H1 (cell line): ENCODE measurements around the gene DHX29. TPM values are rescaled to one million over a fixed set of nuclear protein-coding genes. Genes with fewer than 3 reads are reported as not detected.
A peak's percentile ranks its signal among the peaks of the same experiment; 100 is the strongest.

Experiments used
- ASH2L ChIP-seq: fragments of 200-600, 300-600 bp; sonication (generic); IDR thresholded peaks from one replicate; pipeline ENCODE4 v1.7.1; 2017; ENCODE audit warnings: low read length
- BCL11A ChIP-seq, 2 experiments: IDR thresholded peaks; one replicate each; pipeline ENCODE4 v1.6.1; 2011; ENCODE audit warnings: low read depth in 2 of 2, low read length in 2 of 2, mild to moderate bottlenecking in 2 of 2
- BRCA1 ChIP-seq: IDR thresholded peaks from 2 replicates; pipeline ENCODE4 v1.6.1; 2012; ENCODE audit warnings: low read depth, low read length, improper control_type of control experiment
- CBX5 ChIP-seq: fragments of 300-800, 300-1000 bp; sonication (generic); IDR thresholded peaks from 2 replicates; pipeline ENCODE4 v1.7.1; 2016; ENCODE audit warnings: antibody characterized with exemption, low read length, low read depth
- CBX8 ChIP-seq: fragments of 300-800, 300-1000 bp; sonication (generic); IDR thresholded peaks from 2 replicates; pipeline ENCODE4 v1.7.1; 2016; ENCODE audit warnings: low read depth, low read length, borderline replicate concordance
- CTBP2 ChIP-seq: IDR thresholded peaks from 2 replicates; pipeline ENCODE4 v1.7.0; 2011; ENCODE audit warnings: borderline replicate concordance, mild to moderate bottlenecking, moderate library complexity, mixed read lengths, low read length; ENCODE audit not compliant: insufficient read depth, insufficient read length
- E2F6 ChIP-seq: IDR thresholded peaks from 2 replicates; pipeline ENCODE4 v1.6.1; 2012; ENCODE audit warnings: inconsistent platforms
- EP300 ChIP-seq, 2 experiments: IDR thresholded peaks; 1 replicate in 1 of 2; 2 replicates in 1 of 2; pipeline ENCODE4 v1.6.1; 2011 to 2012; ENCODE audit warnings: low read depth in 2 of 2, low read length in 2 of 2, mild to moderate bottlenecking in 2 of 2, borderline replicate concordance in 1 of 2, inconsistent platforms in 1 of 2, moderate library complexity in 1 of 2
- FOSL1 ChIP-seq: IDR thresholded peaks from 2 replicates; pipeline ENCODE4 v1.6.1; 2011; ENCODE audit warnings: mild to moderate bottlenecking, low read depth, low read length, moderate library complexity; ENCODE audit not compliant: insufficient read depth
- HDAC6 ChIP-seq: IDR thresholded peaks from one replicate; pipeline ENCODE4 v1.7.1; 2012; ENCODE audit warnings: low read depth, mild to moderate bottlenecking, inconsistent platforms, low read length, moderate library complexity
- KDM1A ChIP-seq: fragments of 200-600, 300-600 bp; sonication (generic); IDR thresholded peaks from 2 replicates; pipeline ENCODE4 v1.7.1; 2016; ENCODE audit warnings: mild to moderate bottlenecking, low read length, borderline replicate concordance
- POLR2A ChIP-seq, 2 experiments: IDR thresholded peaks; 1 replicate in 1 of 2; 2 replicates in 1 of 2; pipeline ENCODE4 v1.6.1; 2011; ENCODE audit warnings: low read depth in 2 of 2, low read length in 2 of 2, mild to moderate bottlenecking in 2 of 2; ENCODE audit errors: control extremely low read depth in 1 of 2
- POLR2AphosphoS5 ChIP-seq: IDR thresholded peaks from 2 replicates; pipeline ENCODE4 v1.6.1; 2011; ENCODE audit warnings: low read depth, low read length
- RFX5 ChIP-seq: IDR thresholded peaks from 2 replicates; pipeline ENCODE4 v1.6.1; 2011; ENCODE audit warnings: low read depth, low read length, improper control_type of control experiment, borderline replicate concordance
- RNF2 ChIP-seq: fragments of 200-900, 300-1000 bp; sonication (generic); IDR thresholded peaks from 2 replicates; pipeline ENCODE4 v1.7.1; 2016; ENCODE audit warnings: borderline replicate concordance, low read depth, mild to moderate bottlenecking, antibody characterized with exemption, low read length; ENCODE audit not compliant: poor library complexity, severe bottlenecking; ENCODE audit errors: missing control alignments
- SIRT6 ChIP-seq: IDR thresholded peaks from one replicate; pipeline ENCODE4 v1.7.1; 2012; ENCODE audit warnings: low read length, inconsistent platforms
- SP1 ChIP-seq: IDR thresholded peaks from 2 replicates; pipeline ENCODE4 v1.6.1; 2011; ENCODE audit warnings: low read depth, low read length
- TAF7 ChIP-seq: optimal IDR thresholded peaks from 2 replicates; pipeline ENCODE3; 2011; ENCODE audit warnings: low read depth, mild to moderate bottlenecking, inconsistent platforms, low read length, moderate library complexity, borderline replicate concordance
- TCF12 ChIP-seq: IDR thresholded peaks from 2 replicates; pipeline ENCODE4 v1.6.1; 2011; ENCODE audit warnings: low read depth, mild to moderate bottlenecking, low read length
- YY1 ChIP-seq: IDR thresholded peaks from 2 replicates; pipeline ENCODE4 v1.6.1; 2011; ENCODE audit warnings: low read depth, mild to moderate bottlenecking, low read length
- polyA plus RNA-seq, 7 experiments: library from polyadenylated mRNA; depleted of rRNA in 3 of 7; stranded (reverse) in 5 of 7; unstranded in 2 of 7; fragments of >200 nt in 5 of 7; fragments of 200-250 nt in 2 of 7; gene quantifications; 1 replicate in 5 of 7; 2 replicates in 1 of 7; 4 replicates in 1 of 7; pipeline versions ENCODE4 v1.2.1 to v1.2.3, GENCODE V29; 2011 to 2013; ENCODE audit warnings: missing spikeins in 2 of 7, mixed read lengths in 2 of 7
- total RNA-seq: library from RNA; stranded (reverse); fragmentation: NEBNext Ultra II Directional; extraction: Animal tissue kit (Norgen Biotek cat#: 25700); gene quantifications from 2 replicates; pipeline ENCODE4 v1.2.1, GENCODE V29; 2021
- TF ChIP-seq, protein P1 (sequence below): IDR thresholded peaks from 2 replicates; pipeline ENCODE4 v1.6.1; 2012; ENCODE audit warnings: inconsistent platforms
- TF ChIP-seq, protein P2 (sequence below): IDR thresholded peaks from 2 replicates; pipeline ENCODE4 v1.6.1; 2012; ENCODE audit warnings: low read length, inconsistent platforms

The DHX29 gene
- total and polyA plus RNA-seq, 2 of the 8 experiments (the other 6 are each of a cell fraction or from before 2014, with no cell fraction given): 3.4 to 32.1 TPM

DNA sequence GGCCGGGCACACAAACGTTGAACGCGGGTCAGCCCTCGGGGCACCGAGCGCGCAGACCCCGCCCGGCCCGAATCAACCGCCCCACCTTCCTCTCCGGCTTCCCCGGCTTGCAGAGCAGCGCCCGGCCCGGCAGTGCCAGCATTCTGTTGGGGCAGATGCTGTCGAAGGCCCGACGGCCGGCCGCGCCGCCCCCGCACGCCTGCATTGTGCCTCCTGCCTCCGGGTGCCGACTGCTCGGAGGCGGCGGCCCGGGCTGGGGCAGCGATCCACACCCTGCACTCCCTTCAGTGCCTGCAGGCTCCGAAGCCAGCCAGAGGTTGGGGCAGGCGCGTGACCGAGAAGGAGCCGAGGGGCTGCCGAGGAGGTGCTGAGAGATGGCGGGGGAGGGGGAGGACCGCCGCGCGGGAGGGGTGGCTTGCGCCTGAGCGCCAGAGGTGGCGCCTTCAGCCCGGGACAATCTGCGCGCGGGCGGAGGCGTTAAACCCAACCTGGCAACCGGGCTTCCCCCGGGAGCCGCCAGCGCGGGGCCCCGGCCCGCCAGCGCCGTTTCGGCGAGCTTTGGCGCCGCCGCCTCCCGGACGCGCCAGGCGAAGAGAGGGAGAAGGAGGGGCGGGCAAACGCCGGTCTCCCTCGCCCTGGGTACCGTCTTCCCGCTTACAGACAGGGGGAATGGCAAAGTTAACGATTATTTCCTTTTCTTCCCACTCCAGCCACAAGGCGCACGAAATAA, 80.4 kb downstream of the DHX29 start, which contains the start of gene MCIDAS (continued):
- TF ChIP-seq RFX5 (no peak), BCL11A (IDR thresholded peaks at IDR 0.05; ENCODE audit: low read depth in 2 of 2, low read length in 2 of 2) (no peak), CBX8 (no peak), TAF7 (no peak), RNF2 (peak; percentile 5), EP300 (IDR thresholded peaks at IDR 0.05; ENCODE audit: borderline replicate concordance in 1 of 2, low read depth in 2 of 2, low read length in 2 of 2) (no peak), E2F6 (peak; percentile 80), HDAC6 (no peak), YY1 (0 out of 2 replicates have a peak, but pooled peaks have one; percentile 19), KDM1A (peak; percentile 44; the same call in 1 of the 2 replicates), CTBP2 (peak; percentile 91), SP1 (no peak), TCF12 (0 out of 2 replicates have a peak, but pooled peaks have one; percentile 28), POLR2AphosphoS5 (no peak), ASH2L (peak; percentile 70), CBX5 (no peak), POLR2A (IDR thresholded peaks at IDR 0.05; ENCODE audit: control extremely low read depth in 1 of 2, low read depth in 2 of 2, low read length in 2 of 2) (no peak), SIRT6 (no peak), FOSL1 (no peak), BRCA1 (no peak)
- TF ChIP-seq, protein P1, sequence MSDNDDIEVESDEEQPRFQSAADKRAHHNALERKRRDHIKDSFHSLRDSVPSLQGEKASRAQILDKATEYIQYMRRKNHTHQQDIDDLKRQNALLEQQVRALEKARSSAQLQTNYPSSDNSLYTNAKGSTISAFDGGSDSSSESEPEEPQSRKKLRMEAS: peak; percentile 83; the same call in 1 of the 2 replicates
- TF ChIP-seq, protein P2, sequence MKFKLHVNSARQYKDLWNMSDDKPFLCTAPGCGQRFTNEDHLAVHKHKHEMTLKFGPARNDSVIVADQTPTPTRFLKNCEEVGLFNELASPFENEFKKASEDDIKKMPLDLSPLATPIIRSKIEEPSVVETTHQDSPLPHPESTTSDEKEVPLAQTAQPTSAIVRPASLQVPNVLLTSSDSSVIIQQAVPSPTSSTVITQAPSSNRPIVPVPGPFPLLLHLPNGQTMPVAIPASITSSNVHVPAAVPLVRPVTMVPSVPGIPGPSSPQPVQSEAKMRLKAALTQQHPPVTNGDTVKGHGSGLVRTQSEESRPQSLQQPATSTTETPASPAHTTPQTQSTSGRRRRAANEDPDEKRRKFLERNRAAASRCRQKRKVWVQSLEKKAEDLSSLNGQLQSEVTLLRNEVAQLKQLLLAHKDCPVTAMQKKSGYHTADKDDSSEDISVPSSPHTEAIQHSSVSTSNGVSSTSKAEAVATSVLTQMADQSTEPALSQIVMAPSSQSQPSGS: no peak
